ENCODE results near the gene UGT2B11. TPM values are rescaled to one million over a fixed set of nuclear protein-coding genes. Genes with fewer than 3 reads are reported as not detected.
"Not testable (repeated sequence)": the region's sequence is repeated elsewhere in the genome, so short reads cannot be mapped to it uniquely, and the experiment has no call there.

Gene UGT2B11
- total RNA-seq, 4 donors from 2014 or later = not detected

- 86 to 93% methylated on average over 2 to 3 of the region's 3 CpGs for WGBS, 2 donors (ENCODE audit: low coverage in 1 of 2)
- H3K27me3 ChIP-seq = no peaks in the 10 kb centered on the region
- no peak for ATAC-seq
- no peaks in the 10 kb centered on the region for H3K4me1 ChIP-seq
- no peaks in the 10 kb centered on the region for H3K36me3 ChIP-seq
- H3K4me3 ChIP-seq = no peak overlapping the region
- TF ChIP-seq EP300 (IDR thresholded peaks at IDR 0.05) (no peak), POLR2A (IDR thresholded peaks at IDR 0.05) (no peak), CTCF (IDR thresholded peaks at IDR 0.05) (no peak), POLR2AphosphoS5 (IDR thresholded peaks at IDR 0.05) (no peak)
- H3K27ac ChIP-seq = no peak overlapping the region
- H3K9me3 ChIP-seq = no peaks in the 10 kb centered on the region
Observed at GRCh38 chr4:69196209-69196965, 18.2 kb downstream of the UGT2B11 start.

GRCh38 chr4:69194166-69194565 lies 20.4 kb downstream of the UGT2B11 start:
- WGBS, 2 donors (ENCODE audit: low coverage in 1 of 2) = 93 to 97% methylated on average over 3 of the region's 3 CpGs
- Histone ChIP-seq H3K27ac (no peak overlapping the region), H3K9me3 (no peaks in the 10 kb centered on the region), H3K27me3 (no peaks in the 10 kb centered on the region), H3K36me3 (no peaks in the 10 kb centered on the region), H3K4me3 (no peak overlapping the region), H3K4me1 (no peaks in the 10 kb centered on the region)
- TF ChIP-seq CTCF (IDR thresholded peaks at IDR 0.05) (no peak), POLR2A (IDR thresholded peaks at IDR 0.05) (no peak), POLR2AphosphoS5 (IDR thresholded peaks at IDR 0.05) (no peak), EP300 (IDR thresholded peaks at IDR 0.05) (no peak)
- ATAC-seq = no peak

GRCh38 chr4:69191905-69192304 lies 22.6 kb downstream of the UGT2B11 start:
- not testable (repeated sequence) for ATAC-seq, H3K27ac ChIP-seq, H3K4me1 ChIP-seq, H3K9me3 ChIP-seq, H3K36me3 ChIP-seq, H3K4me3 ChIP-seq, H3K27me3 ChIP-seq
- WGBS, 2 donors (ENCODE audit: low coverage in 1 of 2) = 66 to 73% methylated on average over 1 to 3 of the region's 3 CpGs

- not testable (repeated sequence) for H3K27ac ChIP-seq, H3K4me1 ChIP-seq, H3K4me3 ChIP-seq, ATAC-seq, H3K36me3 ChIP-seq, H3K27me3 ChIP-seq, H3K9me3 ChIP-seq
- 0% methylated on average over 1 of the region's 1 CpG; no CpG with 5 or more reads in 1 of the 2 donors for WGBS, 2 donors (ENCODE audit: low coverage in 1 of 2)
Observed at GRCh38 chr4:69190621-69191020, 23.9 kb downstream of the UGT2B11 start.

GRCh38 chr4:69181519-69182169 lies 32.9 kb downstream of the UGT2B11 start:
- WGBS, 2 donors (ENCODE audit: low coverage in 1 of 2) = 55 to 76% methylated on average over 6 of the region's 6 CpGs
- H3K27me3 ChIP-seq, H3K36me3 ChIP-seq, ATAC-seq, H3K9me3 ChIP-seq, H3K27ac ChIP-seq, H3K4me3 ChIP-seq, H3K4me1 ChIP-seq: not testable (repeated sequence)

- not testable (repeated sequence) for H3K4me3 ChIP-seq, H3K27ac ChIP-seq, H3K4me1 ChIP-seq, H3K9me3 ChIP-seq, H3K27me3 ChIP-seq, H3K36me3 ChIP-seq, ATAC-seq
- 71 to 100% methylated on average over 1 of the region's 1 CpG for WGBS, 2 donors (ENCODE audit: low coverage in 1 of 2)
Observed at GRCh38 chr4:69179817-69180216, 34.7 kb downstream of the UGT2B11 start.

- H3K36me3 ChIP-seq, H3K9me3 ChIP-seq, H3K4me1 ChIP-seq, H3K27ac ChIP-seq, H3K27me3 ChIP-seq, H3K4me3 ChIP-seq, ATAC-seq: not testable (repeated sequence)
- 38 to 74% methylated on average over 6 of the region's 6 CpGs for WGBS, 2 donors (ENCODE audit: low coverage in 1 of 2)
Observed at GRCh38 chr4:69178751-69179205, 35.8 kb downstream of the UGT2B11 start.
